Body of pancreas (tissue), 4 donors: ENCODE results near the gene RMDN3. TPM values are rescaled to one million over a fixed set of nuclear protein-coding genes. Genes with fewer than 3 reads are reported as not detected.

Source experiments
- ATAC-seq: fragments of 150-250 bp; one replicate; pipeline ENCODE4 v1.9.1; 2016
- DNase-seq, 4 donors: peaks; one replicate each; pipeline ENCODE4 v3.0.0-alpha.2; 2019
- H3K27ac ChIP-seq, 4 donors: fragments of 200-600 bp; sonication (generic); 1 replicate in 3 of 4; 2 replicates in 1 of 4; pipeline versions ENCODE4 v1.5.1 to v1.6.1; 2016 to 2019; ENCODE audit warnings: mild to moderate bottlenecking in 1 of 4, mixed read lengths in 1 of 4, moderate library complexity in 1 of 4
- H3K27me3 ChIP-seq, 2 donors: fragments of 200-600 bp; sonication (generic); one replicate each; pipeline ENCODE4 v1.6.0; 2016; ENCODE audit warnings: mild to moderate bottlenecking in 1 of 2
- H3K36me3 ChIP-seq, 2 donors: fragments of 200-600 bp; sonication (generic); replicated peaks in 1 of 2; 2 replicates each; pipeline ENCODE4 v1.5.1; 2016; ENCODE audit warnings: low read depth in 2 of 2; ENCODE audit not compliant: insufficient read depth in 1 of 2
- H3K4me1 ChIP-seq: fragments of 200-600 bp; sonication (generic); one replicate; pipeline ENCODE4 v1.6.0; 2016
- H3K4me3 ChIP-seq, 2 donors: fragments of 200-600 bp; sonication (generic); 1 replicate in 1 of 2; 2 replicates in 1 of 2; pipeline ENCODE4 v1.5.1; 2016 to 2019
- H3K9me3 ChIP-seq, 3 donors: fragments of 200-600 bp; sonication (generic); 1 replicate in 2 of 3; 2 replicates in 1 of 3; pipeline ENCODE4 v1.5.1; 2016
- CTCF ChIP-seq, 7 experiments: fragments of 450-650 bp in 4 of 7; fragments of 200-600 bp in 3 of 7; sonication (generic) in 3 of 7; IDR thresholded peaks; one replicate each; pipeline ENCODE4 v1.5.1; 2016 to 2019; ENCODE audit warnings: antibody characterized with exemption in 7 of 7
- POLR2A ChIP-seq, 3 donors: fragments of 450-650 bp; IDR thresholded peaks; one replicate each; pipeline ENCODE4 v1.6.1; 2016; ENCODE audit warnings: antibody characterized with exemption in 3 of 3, mild to moderate bottlenecking in 2 of 3
- WGBS, 2 donors: methylation state at CpG; one replicate each; pipeline ENCODE4 v1.1.5; 2017; 5-methylcytosine and 5-hydroxymethylcytosine counted together
- intact Hi-C: fragments of 100-400 bp; cut with DNase I; formaldehyde crosslinking; loops from one replicate; pipeline ENCODE4 v1.15.1; 2023
- total RNA-seq, 2 donors: library from RNA; depleted of rRNA; stranded (reverse); fragments of >200 nt; gene quantifications; one replicate each; pipeline ENCODE4 v1.1.0, GENCODE V29; 2016

RMDN3 gene
- total RNA-seq, 2 donors from 2014 or later = 17.6 to 23.7 TPM

- 54 to 65% methylated on average over 3 to 7 of the region's 7 CpGs for WGBS, 2 donors
- no peak overlapping the region for H3K27ac ChIP-seq
These were observed 7.1 kb downstream of the RMDN3 start for GRCh38 chr15:40747685-40748631.

GRCh38 chr15:40746916-40747418, 8.1 kb downstream of the RMDN3 start:
- WGBS, 2 donors = 60 to 78% methylated on average over 2 to 3 of the region's 3 CpGs
- Histone ChIP-seq H3K27me3 (no peaks in the 10 kb centered on the region), H3K4me1 (no peaks in the 10 kb centered on the region), H3K9me3 (no peaks in the 10 kb centered on the region), H3K27ac (no peak overlapping the region), H3K36me3 (peaks cover 12 to 17% of the 10 kb centered on the region in 2 donors), H3K4me3 (no peak overlapping the region)
- intact Hi-C loops = no loop called here
- no peak for DNase-seq
- ATAC-seq = no peak
- no peak for TF ChIP-seq POLR2A (IDR thresholded peaks at IDR 0.05)
- no peak for TF ChIP-seq CTCF (IDR thresholded peaks at IDR 0.05)

More at GRCh38 chr15:40747685-40748631, 7.1 kb downstream of the RMDN3 start:
- Histone ChIP-seq H3K4me3 (no peak overlapping the region), H3K27me3 (no peaks in the 10 kb centered on the region), H3K9me3 (no peaks in the 10 kb centered on the region), H3K36me3 (peaks cover 12 to 14% of the 10 kb centered on the region in 2 donors), H3K4me1 (peaks cover 6% of the 10 kb centered on the region)
- ATAC-seq = no peak
- DNase-seq = no peak
- no peak for TF ChIP-seq CTCF (IDR thresholded peaks at IDR 0.05)
- TF ChIP-seq POLR2A (IDR thresholded peaks at IDR 0.05) = no peak
- intact Hi-C loops = no loop called here

- intact Hi-C loops = no loop called here
- Histone ChIP-seq H3K4me1 (no peaks in the 10 kb centered on the region), H3K9me3 (no peaks in the 10 kb centered on the region), H3K4me3 (no peak overlapping the region), H3K27me3 (no peaks in the 10 kb centered on the region), H3K27ac (no peak overlapping the region), H3K36me3 (peaks cover 7 to 15% of the 10 kb centered on the region in 2 donors)
- no peak for DNase-seq
- no peak for TF ChIP-seq CTCF (IDR thresholded peaks at IDR 0.05)
- TF ChIP-seq POLR2A (IDR thresholded peaks at IDR 0.05) = no peak
- WGBS, 2 donors = 70 to 78% methylated on average over 5 of the region's 5 CpGs
- ATAC-seq = no peak
These were observed 10.3 kb downstream of the RMDN3 start for GRCh38 chr15:40744815-40745152.

GRCh38 chr15:40743921-40744814, 10.9 kb downstream of the RMDN3 start:
- Histone ChIP-seq H3K27me3 (no peaks in the 10 kb centered on the region), H3K9me3 (no peaks in the 10 kb centered on the region), H3K4me1 (no peaks in the 10 kb centered on the region), H3K4me3 (no peak overlapping the region), H3K27ac (no peak overlapping the region), H3K36me3 (peaks cover 7 to 20% of the 10 kb centered on the region in 2 donors)
- intact Hi-C loops = no loop called here
- no peak for ATAC-seq
- WGBS, 2 donors = 75 to 94% methylated on average over 11 to 12 of the region's 12 CpGs
- TF ChIP-seq CTCF (IDR thresholded peaks at IDR 0.05) (no peak), POLR2A (IDR thresholded peaks at IDR 0.05) (no peak)
- peak in 1 of 4 donors; percentile 48 for DNase-seq
